IMR-90 (cell line): ENCODE measurements around the gene AXIN2. TPM values are rescaled to one million over a fixed set of nuclear protein-coding genes. Genes with fewer than 3 reads are reported as not detected.

Experiments used
- ATAC-seq: fragments of 200-7000 bp; cut with Tn5 transposase; 2 replicates; pipeline ENCODE4 v1.9.1; 2020; ENCODE audit warnings: low read depth, mild to moderate bottlenecking, moderate library complexity
- BruUV-seq: library from RNA; stranded (reverse); fragments of 400-500 nt; replicated peaks from 2 replicates; lab custom pipeline; 2021; lab: Mats Ljungman, UMichigan
- CTCF ChIA-PET: fragments of 300-600 bp; formaldehyde crosslinking; extraction: SDS; loops from one replicate; lab custom pipeline; 2021; ENCODE audit warnings: antibody characterized with exemption; lab: Yijun Ruan, JAX
- POLR2A ChIA-PET: fragments of 300-600 bp; sonication (Branson Sonifier 250); formaldehyde crosslinking; loops from one replicate; lab custom pipeline; 2022; ENCODE audit warnings: antibody characterized with exemption; ENCODE audit not compliant: unreplicated experiment; lab: Charles Lee
- DNase-seq: peaks from one replicate; pipeline ENCODE4 v3.0.0; 2013
- H2AFZ ChIP-seq: replicated peaks from 2 replicates; pipeline ENCODE3; 2013; ENCODE audit warnings: low read length, mild to moderate bottlenecking; ENCODE audit not compliant: poor library complexity
- H2AK5ac ChIP-seq: 2 replicates; pipeline ENCODE4 v1.6.1; 2013; ENCODE audit warnings: low read depth, low read length, inconsistent platforms
- H2AK9ac ChIP-seq: replicated peaks from 2 replicates; pipeline ENCODE3; 2013; ENCODE audit warnings: mild to moderate bottlenecking, low read depth, low read length, moderate library complexity; ENCODE audit not compliant: poor library complexity
- H2BK120ac ChIP-seq: 2 replicates; pipeline ENCODE4 v1.6.1; 2013; ENCODE audit warnings: low read depth, low read length, inconsistent platforms
- H2BK15ac ChIP-seq: 3 replicates; pipeline ENCODE4 v1.6.1; 2013; ENCODE audit warnings: low read depth, low read length, inconsistent platforms
- H2BK20ac ChIP-seq: 2 replicates; pipeline ENCODE4 v1.6.1; 2013; ENCODE audit warnings: low read depth, mild to moderate bottlenecking, inconsistent platforms, low read length, moderate library complexity
- H2BK5ac ChIP-seq: 2 replicates; pipeline ENCODE4 v1.6.1; 2013; ENCODE audit warnings: mild to moderate bottlenecking, low read depth, low read length, inconsistent platforms; ENCODE audit not compliant: poor library complexity, severe bottlenecking
- H3K14ac ChIP-seq: replicated peaks from 2 replicates; pipeline ENCODE4 v1.6.1; 2013; ENCODE audit warnings: low read depth, low read length, inconsistent platforms
- H3K18ac ChIP-seq: 2 replicates; pipeline ENCODE4 v1.6.1; 2013; ENCODE audit warnings: low read depth, low read length, control low read depth
- H3K23ac ChIP-seq: 2 replicates; pipeline ENCODE4 v1.6.1; 2013; ENCODE audit warnings: low read depth, low read length, inconsistent platforms
- H3K27ac ChIP-seq: 2 replicates; pipeline ENCODE4 v1.5.1; 2013; ENCODE audit warnings: mild to moderate bottlenecking, control low read depth, low read length; ENCODE audit not compliant: insufficient read depth
- H3K27me3 ChIP-seq: 2 replicates; pipeline ENCODE4 v1.6.1; 2013; ENCODE audit warnings: low read length; ENCODE audit not compliant: control insufficient read depth, insufficient read depth
- H3K36me3 ChIP-seq: 2 replicates; pipeline ENCODE4 v1.6.1; 2013; ENCODE audit warnings: low read length, mixed read lengths; ENCODE audit not compliant: control insufficient read depth, insufficient read depth
- H3K4ac ChIP-seq: 2 replicates; pipeline ENCODE4 v1.6.1; 2013; ENCODE audit warnings: low read depth, low read length, inconsistent platforms
- H3K4me1 ChIP-seq: 2 replicates; pipeline ENCODE4 v1.6.1; 2013; ENCODE audit warnings: low read length, mixed read lengths; ENCODE audit not compliant: control insufficient read depth, insufficient read depth
- H3K4me2 ChIP-seq: 2 replicates; pipeline ENCODE4 v1.6.1; 2013; ENCODE audit warnings: low read depth, mild to moderate bottlenecking, control low read depth, low read length, moderate library complexity
- H3K4me3 ChIP-seq: 2 replicates; pipeline ENCODE4 v1.5.1; 2013; ENCODE audit warnings: low read depth, mild to moderate bottlenecking, control low read depth, low read length, moderate library complexity; ENCODE audit not compliant: insufficient read depth
- H3K56ac ChIP-seq: 2 replicates; pipeline ENCODE4 v1.6.1; 2013; ENCODE audit warnings: low read length, inconsistent platforms; ENCODE audit not compliant: insufficient read depth; ENCODE audit errors: extremely low read depth
- H3K79me1 ChIP-seq, 2 experiments: 2 replicates each; pipeline ENCODE4 v1.6.1; 2013; ENCODE audit warnings: low read length in 2 of 2, inconsistent platforms in 1 of 2, low read depth in 1 of 2
- H3K9ac ChIP-seq: 2 replicates; pipeline ENCODE4 v1.6.1; 2013; ENCODE audit warnings: low read depth, low read length, control low read depth
- H3K9me1 ChIP-seq: 2 replicates; pipeline ENCODE4 v1.6.1; 2013; ENCODE audit warnings: low read length, inconsistent platforms; ENCODE audit not compliant: insufficient read depth
- H3K9me3 ChIP-seq: 2 replicates; pipeline ENCODE4 v1.6.1; 2013; ENCODE audit warnings: low read length; ENCODE audit not compliant: control insufficient read depth, insufficient read depth
- H4K20me1 ChIP-seq: 2 replicates; pipeline ENCODE4 v1.6.1; 2013; ENCODE audit warnings: low read length, inconsistent platforms; ENCODE audit not compliant: insufficient read depth
- H4K5ac ChIP-seq: 2 replicates; pipeline ENCODE4 v1.6.1; 2013; ENCODE audit warnings: mild to moderate bottlenecking, low read depth, low read length, control low read depth
- H4K8ac ChIP-seq, 2 experiments: 2 replicates each; pipeline ENCODE4 v1.6.1; 2013; ENCODE audit warnings: low read depth in 2 of 2, low read length in 2 of 2, control low read depth in 1 of 2, inconsistent platforms in 1 of 2
- H4K91ac ChIP-seq: 2 replicates; pipeline ENCODE4 v1.6.1; 2013; ENCODE audit warnings: low read depth, low read length, inconsistent platforms; ENCODE audit not compliant: insufficient read depth
- CHD1 ChIP-seq: IDR thresholded peaks from 2 replicates; pipeline ENCODE4 v1.6.1; 2012; ENCODE audit warnings: low read depth, low read length, improper control_type of control experiment
- RAD21 ChIP-seq: IDR thresholded peaks from 2 replicates; pipeline ENCODE4 v1.6.1; 2012; ENCODE audit warnings: low read length, improper control_type of control experiment
- RCOR1 ChIP-seq: IDR thresholded peaks from 2 replicates; pipeline ENCODE4 v1.6.1; 2012; ENCODE audit warnings: mild to moderate bottlenecking, low read length, improper control_type of control experiment; ENCODE audit not compliant: insufficient replicate concordance
- WGBS, 2 experiments: methylation state at CpG; one replicate each; pipeline versions ENCODE4 v1.1.5 to v1.1.7; 2013; ENCODE audit warnings: missing lambda C conversion rate in 2 of 2; ENCODE audit not compliant: insufficient read length in 1 of 2; ENCODE audit errors: extremely low coverage in 2 of 2; 5-methylcytosine and 5-hydroxymethylcytosine counted together
- dilution Hi-C: fragments of 300-500 bp; cut with HindIII; formaldehyde crosslinking; loops from one replicate; pipeline ENCODE4 v1.14.3; 2018; ENCODE audit warnings: low sequenced_read_pairs; ENCODE audit not compliant: unreplicated experiment
- in situ Hi-C: fragments of 300-500 bp; cut with MboI; formaldehyde crosslinking; loops from 3 replicates; pipeline ENCODE4 v1.14.3; 2019; ENCODE audit warnings: low sequenced_read_pairs, inconsistent platforms, mixed read lengths
- intact Hi-C: fragments of 100-400 bp; cut with micrococcal nuclease; formaldehyde crosslinking; loops from 2 replicates; pipeline ENCODE4 v1.10.0; 2022
- polyA plus RNA-seq, 3 experiments: library from polyadenylated mRNA; depleted of rRNA; stranded (reverse); fragments of >200 nt; gene quantifications; 2 replicates each; pipeline ENCODE4 v1.2.3, GENCODE V29; 2012; ENCODE audit warnings: low replicate concordance in 1 of 3
- total RNA-seq: library from RNA; depleted of rRNA; stranded (reverse); fragments of >200 nt; gene quantifications from 2 replicates; pipeline ENCODE4 v1.2.3, GENCODE V29; 2012

Gene AXIN2
- total and polyA plus RNA-seq, 2 of the 4 experiments (the other 2 are of a cell fraction) = 0.91 to 1.8 TPM

GRCh38 chr17:65504141-65504540, 57.3 kb downstream of the AXIN2 start:
- H3K27ac ChIP-seq = no peak overlapping the region
- WGBS, 2 experiments = no CpG with 5 or more reads among the region's 9 CpGs
- no TSS peak for BruUV-seq
- no peak overlapping the region for H3K4me3 ChIP-seq
- no peaks in the 10 kb centered on the region for H3K36me3 ChIP-seq
- H2AFZ ChIP-seq = no peak overlapping the region
- intact Hi-C loops = no loop called here
- peaks cover 5% of the 10 kb centered on the region for H3K27me3 ChIP-seq
- no peak for DNase-seq
- no peak overlapping the region for H3K18ac ChIP-seq
- no peaks in the 10 kb centered on the region for H4K20me1 ChIP-seq
- CTCF ChIA-PET = no interaction called here
- no peak overlapping the region for H3K56ac ChIP-seq
- no peak for ATAC-seq
- POLR2A ChIA-PET = no interaction called here
- in situ Hi-C loops = no loop called here
- no peak overlapping the region for H2BK120ac ChIP-seq
- H3K4me1 ChIP-seq = no peaks in the 10 kb centered on the region
- dilution Hi-C loops = no loop called here
- H2BK20ac ChIP-seq = no peak overlapping the region
- no peak overlapping the region for H2AK9ac ChIP-seq
- no peak overlapping the region for H2BK15ac ChIP-seq
- H3K79me1 ChIP-seq = no peaks in the 10 kb centered on the region
- H2AK5ac ChIP-seq = no peak overlapping the region
- H3K4ac ChIP-seq = no peak overlapping the region
- H3K4me2 ChIP-seq = no peak overlapping the region
- no peak for TF ChIP-seq RAD21
- no peak for TF ChIP-seq RCOR1
- no peak for TF ChIP-seq CHD1
- no peak overlapping the region for H3K9ac ChIP-seq
- no peak overlapping the region for H4K8ac ChIP-seq
- no peak overlapping the region for H4K91ac ChIP-seq
- H3K14ac ChIP-seq = no peak overlapping the region
- H3K9me3 ChIP-seq = no peaks in the 10 kb centered on the region; the same call in 1 of the 2 replicates
- H2BK5ac ChIP-seq = no peak overlapping the region
- H3K23ac ChIP-seq = no peak overlapping the region
- no peak overlapping the region for H4K5ac ChIP-seq
- no peaks in the 10 kb centered on the region for H3K9me1 ChIP-seq
